ENCODE data around the gene BTG4.

The BTG4 gene

DNA sequence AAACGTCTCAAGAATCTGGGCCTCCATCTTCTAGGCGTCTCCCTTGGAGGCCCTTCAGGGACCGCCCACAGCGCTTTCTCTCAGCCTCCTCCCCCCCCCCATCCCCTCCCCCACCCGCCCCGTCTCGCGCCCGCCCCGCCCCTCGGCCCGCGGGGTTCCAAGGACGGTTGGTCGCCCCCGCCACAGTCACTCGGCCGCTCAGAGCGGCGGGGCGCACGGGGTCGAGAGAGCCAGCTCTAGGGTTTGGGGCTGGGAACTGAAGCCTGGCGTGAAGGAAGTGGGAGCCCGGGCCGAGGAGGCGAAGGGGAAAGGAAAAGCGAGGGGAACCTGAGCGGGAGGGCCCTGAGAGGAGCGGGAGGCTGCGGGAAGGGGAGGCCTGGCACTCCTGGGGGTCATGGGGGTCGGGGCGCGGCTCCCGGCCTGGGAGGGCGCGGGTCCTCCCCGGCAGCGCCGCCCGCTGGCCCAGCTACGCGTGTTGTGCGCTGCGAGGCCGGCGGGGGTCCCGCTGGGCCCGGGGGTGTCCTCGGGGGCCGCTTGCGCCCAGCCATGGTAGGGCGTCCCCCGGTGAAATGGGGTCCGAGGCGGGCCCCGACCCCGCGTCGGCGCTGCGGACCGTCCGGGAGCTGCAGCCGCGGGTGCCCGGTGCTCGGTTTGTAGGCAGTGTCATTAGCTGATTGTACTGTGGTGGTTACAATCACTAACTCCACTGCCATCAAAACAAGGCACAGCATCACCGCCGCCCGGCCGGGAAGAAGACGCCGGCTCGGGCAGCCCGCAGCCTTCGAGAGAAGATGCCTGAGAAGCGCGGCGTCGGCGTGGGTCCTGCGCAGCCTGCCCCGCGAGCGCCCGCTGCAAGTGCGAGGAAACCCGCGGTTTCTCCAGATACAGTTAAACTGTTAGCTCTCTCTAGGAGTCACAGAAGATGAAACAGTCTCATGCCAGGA is at the start of gene BTG4:
BTG4 (minus strand) TSS at position 91 of the 944 bp plus-strand sequence. CDS start 13,610 bp downstream, outside the sequence.
- DNase-seq (ENCODE audit: low spot score) = peak; percentile 66

DNA sequence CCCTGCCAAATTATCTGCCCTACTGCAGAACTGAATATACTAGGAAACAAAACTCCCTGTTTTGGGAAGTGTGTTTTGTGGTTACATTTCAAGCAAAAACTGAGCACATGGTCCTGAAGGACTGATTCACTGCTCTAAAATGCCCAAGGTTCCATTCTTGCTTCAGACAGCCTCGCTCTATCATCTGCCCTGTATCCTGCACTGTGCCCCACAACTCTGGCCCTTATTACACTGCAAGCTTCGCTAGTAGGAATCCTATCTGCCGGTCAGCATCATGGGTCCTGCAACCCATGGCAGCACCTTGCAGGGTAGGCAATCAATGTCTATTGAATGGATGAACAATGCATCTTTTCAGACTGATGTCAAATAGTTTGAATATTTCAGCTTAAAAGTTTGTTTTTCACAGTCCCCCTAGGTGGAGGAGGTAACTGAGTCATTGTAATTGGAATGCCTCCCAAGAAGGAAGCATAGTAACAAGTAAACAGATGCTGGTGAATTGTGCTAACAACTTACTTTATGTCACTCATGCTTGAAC is 49.7 kb upstream of the BTG4 start:
- no peak for DNase-seq (ENCODE audit: low spot score)

- DNase-seq (ENCODE audit: low spot score) = no peak
Observed at GRCh38 chr11:111561306-111561705, 49.1 kb upstream of the BTG4 start.

- no peak for DNase-seq (ENCODE audit: low spot score)
Observed at GRCh38 chr11:111560800-111561199, 48.6 kb upstream of the BTG4 start.

- DNase-seq (ENCODE audit: low spot score) = no peak
Observed at GRCh38 chr11:111559800-111560464, 47.7 kb upstream of the BTG4 start.

DNA sequence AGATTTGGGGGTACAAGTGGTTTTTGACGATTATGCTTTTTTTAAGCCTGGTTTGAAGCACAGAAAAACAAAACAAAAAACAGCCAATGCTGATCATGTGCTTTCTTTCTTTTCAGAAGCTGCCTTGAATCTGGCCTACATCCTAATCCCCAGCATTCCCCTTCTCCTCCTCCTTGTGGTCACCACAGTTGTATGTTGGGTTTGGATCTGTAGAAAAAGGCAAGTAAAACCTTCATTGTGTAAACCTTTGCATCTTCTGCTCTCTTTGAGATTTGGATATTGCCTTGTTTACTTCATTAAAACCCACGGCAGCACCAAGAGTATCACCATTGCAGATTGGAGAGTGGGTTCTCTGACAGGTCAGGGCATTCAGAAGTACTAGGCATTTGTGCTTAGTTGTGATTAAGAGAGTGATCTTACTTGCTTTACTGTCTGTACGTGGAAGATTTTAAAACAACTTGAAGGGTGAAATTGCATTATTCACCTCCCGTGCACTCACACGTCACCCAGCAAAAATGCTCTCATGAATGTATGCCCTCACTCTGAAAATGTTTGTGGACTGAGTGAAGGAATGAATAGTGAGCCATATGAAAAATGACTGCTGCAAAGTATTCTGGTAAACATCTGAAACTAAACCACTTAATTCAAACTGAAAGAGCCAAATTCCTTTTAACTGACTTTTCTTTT is 45.4 kb upstream of the BTG4 start:
- DNase-seq (ENCODE audit: low spot score) = no peak

DNA sequence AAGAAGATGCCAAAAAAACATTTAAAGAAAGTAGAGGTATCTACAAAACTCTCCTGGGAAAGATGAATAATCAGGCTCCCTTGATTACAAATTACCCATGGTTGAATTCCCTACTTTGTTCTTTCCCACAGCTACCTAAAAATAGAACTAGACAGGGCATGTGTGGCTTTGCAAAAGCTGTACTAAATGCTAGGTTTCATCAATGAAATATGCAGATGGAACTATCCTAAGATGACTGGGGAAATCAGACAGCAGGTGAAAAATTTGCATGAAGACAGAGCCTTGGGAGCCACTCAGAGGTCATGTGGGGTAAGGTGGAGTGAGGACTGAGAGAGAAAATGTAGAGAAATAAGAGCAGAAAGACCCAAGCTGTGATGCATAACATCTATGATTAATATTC is 43.1 kb upstream of the BTG4 start:
- DNase-seq (ENCODE audit: low spot score) = no peak

DNA sequence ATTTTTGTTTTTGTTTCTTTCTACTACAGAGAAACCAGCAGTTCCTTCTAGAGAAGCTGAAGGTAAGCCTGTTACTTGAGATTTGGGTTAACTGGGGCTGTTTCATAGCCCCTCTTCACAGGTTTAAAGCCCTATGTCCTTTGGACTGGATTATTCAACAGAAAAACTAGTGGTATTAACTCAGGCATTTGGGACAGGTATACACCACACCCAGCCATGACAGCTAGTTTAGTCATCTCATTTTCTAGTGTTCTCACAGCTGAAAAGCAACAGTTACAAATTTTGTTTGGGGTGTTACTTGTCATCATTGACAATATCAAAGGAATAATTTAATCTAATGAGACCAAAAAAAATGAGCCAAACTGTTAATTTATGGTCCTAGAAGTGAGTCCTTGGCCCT is 42.3 kb upstream of the BTG4 start:
- DNase-seq (ENCODE audit: low spot score) = no peak

GRCh38 chr11:111550258-111550657 is 38.1 kb upstream of the BTG4 start:
- DNase-seq (ENCODE audit: low spot score) = no peak

DNA sequence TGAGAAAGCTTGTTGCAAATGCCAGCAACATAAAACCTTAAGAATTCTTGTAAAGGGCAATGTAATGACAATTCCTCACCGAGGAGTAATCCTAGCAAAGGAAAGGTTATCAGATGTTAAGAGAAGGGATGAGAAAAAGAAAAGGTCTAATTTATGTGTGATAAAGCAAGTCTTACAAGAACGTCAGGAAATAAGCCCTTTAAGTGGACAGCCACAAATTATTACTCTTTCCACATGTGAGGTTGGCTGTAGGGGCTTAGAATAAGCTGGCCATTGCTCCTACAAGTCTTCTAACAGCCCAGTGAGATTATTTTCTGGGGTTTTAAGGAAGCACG is 37.6 kb upstream of the BTG4 start:
- DNase-seq (ENCODE audit: low spot score) = no peak

DNA sequence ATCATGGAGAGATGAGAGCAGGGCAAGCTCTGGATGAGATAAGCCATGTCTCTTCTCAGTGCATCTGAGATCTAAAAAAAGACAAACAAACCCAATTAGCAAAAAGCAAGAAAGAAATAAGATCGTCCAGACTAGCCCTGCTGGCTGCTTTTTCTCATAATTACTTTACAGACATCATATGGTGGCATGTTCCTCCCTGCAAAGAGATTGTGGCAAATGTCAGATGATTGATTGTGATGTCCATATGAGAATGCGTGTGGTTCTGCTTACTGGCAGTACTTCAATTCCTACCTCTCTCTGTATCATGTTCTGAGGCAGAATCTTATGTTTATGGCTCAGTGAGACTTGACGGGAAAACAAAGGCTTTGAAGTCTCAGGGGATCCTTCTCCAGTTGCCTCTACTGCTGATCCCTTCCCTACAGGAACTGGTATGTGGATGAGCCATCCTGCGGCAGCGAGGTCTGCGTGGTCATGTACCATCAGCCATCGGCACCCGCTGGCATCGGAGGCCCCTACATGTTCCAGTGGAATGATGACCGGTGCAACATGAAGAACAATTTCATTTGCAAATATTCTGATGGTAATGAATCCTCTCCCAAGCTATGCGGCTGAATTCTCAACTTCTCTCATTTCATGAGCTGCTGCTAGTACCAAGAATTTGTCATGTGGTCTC is 37.1 kb upstream of the BTG4 start:
- no peak for DNase-seq (ENCODE audit: low spot score)

DNA sequence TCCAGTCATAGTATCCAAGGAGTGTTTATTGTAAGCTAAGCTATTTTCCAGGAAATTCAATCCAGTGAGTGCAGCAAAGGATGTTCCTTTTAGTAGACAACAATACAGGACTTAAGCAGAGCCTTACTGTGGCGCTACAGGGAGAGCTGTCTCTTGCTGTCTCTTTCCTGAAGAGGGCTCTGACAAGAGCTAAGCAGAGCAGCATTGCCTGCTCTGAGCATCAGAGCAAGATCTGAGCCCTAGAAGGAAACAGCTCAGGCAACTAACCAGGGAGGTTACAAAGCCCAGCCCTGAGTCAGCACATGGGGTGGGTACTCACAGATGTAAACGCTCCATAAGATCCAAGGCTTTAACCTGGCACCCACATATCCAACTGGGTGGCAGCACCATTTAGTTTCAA is 36.3 kb upstream of the BTG4 start:
- no peak for DNase-seq (ENCODE audit: low spot score)

GRCh38 chr11:111542606-111543275 is 30.6 kb upstream of the BTG4 start:
- DNase-seq (ENCODE audit: low spot score) = no peak

DNA sequence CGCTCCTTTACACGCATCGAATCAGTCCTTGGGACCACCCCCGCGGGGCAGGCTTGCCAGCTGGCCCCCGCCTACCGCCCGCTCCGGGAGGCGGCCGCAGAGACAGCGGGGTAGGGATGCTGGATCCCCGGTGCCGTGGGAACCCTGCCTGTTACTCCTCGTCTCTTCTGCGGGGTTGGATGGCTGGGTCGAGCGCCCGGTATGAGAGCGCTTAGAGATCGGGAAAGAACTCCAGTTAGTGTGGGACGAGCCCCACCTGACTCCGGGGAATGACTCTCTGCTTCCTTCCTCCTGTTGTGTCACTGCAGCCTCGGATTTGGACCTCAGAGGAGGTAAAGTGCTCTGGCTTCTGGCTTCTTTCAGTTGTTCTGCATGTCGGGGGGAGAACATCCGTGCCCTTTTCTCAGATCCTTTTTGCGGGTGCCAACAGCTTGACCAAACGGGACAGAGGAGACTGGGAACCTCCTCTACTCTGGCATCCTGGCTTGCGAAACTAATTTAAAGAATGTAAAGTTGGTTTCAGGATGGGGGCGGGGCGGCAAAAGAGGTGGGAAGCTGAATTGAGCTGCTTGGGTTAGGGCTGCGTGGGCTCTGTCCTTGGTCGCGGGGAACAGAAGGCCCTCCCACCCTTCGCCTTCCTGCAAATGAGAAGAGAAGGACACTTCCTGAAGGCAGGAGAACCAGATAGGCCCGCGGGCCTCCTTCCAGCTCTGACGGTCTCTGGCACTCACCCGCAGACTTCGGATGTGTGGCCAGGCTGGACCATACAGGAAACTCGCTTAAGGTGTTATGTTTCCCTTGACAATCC is 29.3 kb upstream of the BTG4 start:
- DNase-seq (ENCODE audit: low spot score) = peak; percentile 60

GRCh38 chr11:111540937-111541253 is 28.7 kb upstream of the BTG4 start:
- no peak for DNase-seq (ENCODE audit: low spot score)

GRCh38 chr11:111540114-111540936 is 28.1 kb upstream of the BTG4 start, which contains the start of gene LAYN:
Gene LAYN, plus strand, starts transcription at chr11:111540720. Its CDS starts 124 bp downstream, at chr11:111540844.
- DNase-seq (ENCODE audit: low spot score) = peak; percentile 77

GRCh38 chr11:111539426-111540113 is 27.4 kb upstream of the BTG4 start:
- DNase-seq (ENCODE audit: low spot score) = no peak

DNA sequence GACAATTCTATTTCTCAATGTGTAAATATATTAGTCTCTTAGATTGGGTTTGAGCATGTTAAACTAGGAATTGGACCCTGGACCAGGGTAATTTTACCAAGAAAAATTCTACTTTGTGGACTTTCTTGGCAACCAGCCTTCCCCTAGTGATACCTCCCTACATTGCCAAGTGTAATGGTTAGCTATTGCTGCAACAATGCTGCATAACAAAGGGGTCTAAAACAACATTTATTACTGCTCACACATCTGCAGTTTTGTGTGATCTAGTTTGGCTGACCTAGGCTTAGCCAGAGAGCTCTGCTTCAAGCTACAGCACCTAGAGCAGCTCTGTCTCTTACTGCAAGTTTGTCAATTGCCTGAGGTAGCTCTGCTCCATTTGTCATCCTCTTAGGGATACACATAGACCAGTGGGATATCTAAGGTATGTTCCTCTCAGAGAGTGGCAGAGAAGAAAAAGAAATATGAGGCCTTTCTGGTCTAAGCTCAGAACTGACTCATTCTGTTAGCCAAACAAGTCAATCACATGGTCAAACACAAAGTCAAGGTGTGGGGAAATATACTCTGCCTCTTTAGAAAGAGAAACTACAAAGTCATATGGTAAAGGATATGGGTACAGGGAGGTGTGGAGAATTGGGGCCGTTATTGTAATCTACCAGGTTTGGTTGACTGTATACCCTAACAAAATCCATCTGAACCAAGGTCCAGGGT is 26.4 kb upstream of the BTG4 start:
- DNase-seq (ENCODE audit: low spot score) = no peak

Data from ecto neural progenitor cell (in vitro differentiated cells).